ENCODE data around the gene COL6A2.

COL6A2 gene

GRCh38 chr21:46126309-46127238 is 28.7 kb downstream of the COL6A2 start:
- Histone ChIP-seq H3K4me3 (replicated peaks; ENCODE audit: low read depth, low read length) (no peak overlapping the region), H3K36me3 (ENCODE audit: control insufficient read depth, insufficient read depth, low read length) (no peaks in the 10 kb centered on the region), H3K27me3 (replicated peaks; ENCODE audit: control insufficient read depth, insufficient read depth, low read length) (no peaks in the 10 kb centered on the region)
- no peak for DNase-seq (ENCODE audit: extremely low read depth, insufficient read length)
- TF ChIP-seq CTCF (IDR thresholded peaks at IDR 0.05; ENCODE audit: insufficient read depth, low read length, poor library complexity, severe bottlenecking) = no peak

- no peak for TF ChIP-seq CTCF (IDR thresholded peaks at IDR 0.05; ENCODE audit: insufficient read depth, low read length, poor library complexity, severe bottlenecking)
- Histone ChIP-seq H3K36me3 (ENCODE audit: control insufficient read depth, insufficient read depth, low read length) (no peaks in the 10 kb centered on the region), H3K4me3 (replicated peaks; ENCODE audit: low read depth, low read length) (no peak overlapping the region), H3K27me3 (replicated peaks; ENCODE audit: control insufficient read depth, insufficient read depth, low read length) (no peaks in the 10 kb centered on the region)
- no peak for DNase-seq (ENCODE audit: extremely low read depth, insufficient read length)
Measured at GRCh38 chr21:46127239-46128105, 29.6 kb downstream of the COL6A2 start.

- Histone ChIP-seq H3K4me3 (replicated peaks; ENCODE audit: low read depth, low read length) (no peak overlapping the region), H3K36me3 (ENCODE audit: control insufficient read depth, insufficient read depth, low read length) (no peaks in the 10 kb centered on the region), H3K27me3 (replicated peaks; ENCODE audit: control insufficient read depth, insufficient read depth, low read length) (no peaks in the 10 kb centered on the region)
- no peak for DNase-seq (ENCODE audit: extremely low read depth, insufficient read length)
- no peak for TF ChIP-seq CTCF (IDR thresholded peaks at IDR 0.05; ENCODE audit: insufficient read depth, low read length, poor library complexity, severe bottlenecking)
Measured at GRCh38 chr21:46128106-46128932, 30.4 kb downstream of the COL6A2 start.

GRCh38 chr21:46128933-46129571 is 31.1 kb downstream of the COL6A2 start:
- H3K36me3 ChIP-seq (ENCODE audit: control insufficient read depth, insufficient read depth, low read length) = no peaks in the 10 kb centered on the region
- no peak overlapping the region for H3K4me3 ChIP-seq (replicated peaks; ENCODE audit: low read depth, low read length)
- no peak for DNase-seq (ENCODE audit: extremely low read depth, insufficient read length)
- no peak for TF ChIP-seq CTCF (IDR thresholded peaks at IDR 0.05; ENCODE audit: insufficient read depth, low read length, poor library complexity, severe bottlenecking)
- no peaks in the 10 kb centered on the region for H3K27me3 ChIP-seq (replicated peaks; ENCODE audit: control insufficient read depth, insufficient read depth, low read length)
